Measurements from ENCODE around the gene ZBTB24. TPM values are rescaled to one million over a fixed set of nuclear protein-coding genes. Genes with fewer than 3 reads are reported as not detected.

Gene ZBTB24
- total RNA-seq, 1 experiment from 2014 or later, result 27.3 TPM

- Histone ChIP-seq H2BK5ac (ENCODE audit: insufficient read length, low read length) (no peak overlapping the region), H4K8ac (replicated peaks; ENCODE audit: insufficient read length, low read depth, low read length) (no peak overlapping the region), H3K27me3 (ENCODE audit: insufficient read depth, low read length) (no peaks in the 10 kb centered on the region), H3K79me2 (ENCODE audit: insufficient read depth, low read length) (no peaks in the 10 kb centered on the region), H2BK15ac (ENCODE audit: low read depth, low read length) (no peak overlapping the region), H3K23ac (ENCODE audit: insufficient read length, low read depth, low read length) (no peak overlapping the region), H3K27ac (ENCODE audit: insufficient read length, low read depth, low read length) (no peak overlapping the region), H4K5ac (ENCODE audit: insufficient read length, low read depth, low read length) (no peak overlapping the region), H2BK20ac (ENCODE audit: low read depth, low read length, poor library complexity, severe bottlenecking) (no peak overlapping the region), H3K18ac (ENCODE audit: insufficient read length, low read depth, low read length) (no peak overlapping the region), H2BK12ac (ENCODE audit: insufficient read length, low read depth, low read length) (no peak overlapping the region), H2BK120ac (ENCODE audit: low read depth, low read length, poor library complexity, severe bottlenecking) (no peak overlapping the region), H3K14ac (ENCODE audit: insufficient read depth, low read length) (no peak overlapping the region), H3K4me2 (ENCODE audit: insufficient read depth, insufficient read length, low read length) (no peak overlapping the region), H3T11ph (ENCODE audit: low read length) (no peak overlapping the region), H3K9me3 (ENCODE audit: control insufficient read depth, low read depth, low read length) (no peaks in the 10 kb centered on the region), H3K56ac (ENCODE audit: insufficient read length, low read depth, low read length) (no peak overlapping the region), H3K23me2 (ENCODE audit: insufficient read length, low read depth, low read length, poor library complexity, severe bottlenecking) (no peaks in the 10 kb centered on the region), H3K9ac (ENCODE audit: extremely low read depth, insufficient read length, low read length) (no peak overlapping the region), H4K20me1 (ENCODE audit: control insufficient read depth, insufficient read depth, insufficient read length) (no peaks in the 10 kb centered on the region), H2AFZ (ENCODE audit: low read length) (no peak overlapping the region), H3K4ac (ENCODE audit: low read depth, low read length) (no peak overlapping the region), H4K91ac (ENCODE audit: insufficient read length, low read depth, low read length) (no peak overlapping the region), H3K4me1 (ENCODE audit: insufficient read depth, low read length) (no peaks in the 10 kb centered on the region), H3K79me1 (ENCODE audit: insufficient read depth, low read depth, low read length, poor library complexity, severe bottlenecking) (no peaks in the 10 kb centered on the region), H2AK5ac (ENCODE audit: insufficient read length, low read length) (no peak overlapping the region)
- no peak overlapping the region for H3K4me3 Mint-ChIP-seq
- H3K4me1 Mint-ChIP-seq, result peaks cover 0 to 2% of the 10 kb centered on the region in 2 experiments; a peak in 1 of 4 replicates
- WGBS (ENCODE audit: extremely low coverage, insufficient read length, low lambda C conversion rate), result no CpG with 5 or more reads among the region's 1 CpG
- H3K36me3 Mint-ChIP-seq (ENCODE audit: insufficient read depth in 1 of 3, low read depth in 3 of 3), result no peaks in the 10 kb centered on the region
- TF ChIP-seq, protein P1, sequence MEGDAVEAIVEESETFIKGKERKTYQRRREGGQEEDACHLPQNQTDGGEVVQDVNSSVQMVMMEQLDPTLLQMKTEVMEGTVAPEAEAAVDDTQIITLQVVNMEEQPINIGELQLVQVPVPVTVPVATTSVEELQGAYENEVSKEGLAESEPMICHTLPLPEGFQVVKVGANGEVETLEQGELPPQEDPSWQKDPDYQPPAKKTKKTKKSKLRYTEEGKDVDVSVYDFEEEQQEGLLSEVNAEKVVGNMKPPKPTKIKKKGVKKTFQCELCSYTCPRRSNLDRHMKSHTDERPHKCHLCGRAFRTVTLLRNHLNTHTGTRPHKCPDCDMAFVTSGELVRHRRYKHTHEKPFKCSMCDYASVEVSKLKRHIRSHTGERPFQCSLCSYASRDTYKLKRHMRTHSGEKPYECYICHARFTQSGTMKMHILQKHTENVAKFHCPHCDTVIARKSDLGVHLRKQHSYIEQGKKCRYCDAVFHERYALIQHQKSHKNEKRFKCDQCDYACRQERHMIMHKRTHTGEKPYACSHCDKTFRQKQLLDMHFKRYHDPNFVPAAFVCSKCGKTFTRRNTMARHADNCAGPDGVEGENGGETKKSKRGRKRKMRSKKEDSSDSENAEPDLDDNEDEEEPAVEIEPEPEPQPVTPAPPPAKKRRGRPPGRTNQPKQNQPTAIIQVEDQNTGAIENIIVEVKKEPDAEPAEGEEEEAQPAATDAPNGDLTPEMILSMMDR (conservative IDR thresholded peaks at IDR 0.05), result no peak
- no peaks in the 10 kb centered on the region; the same call in 1 of the 2 replicates for H3K27me3 Mint-ChIP-seq (ENCODE audit: low read depth)
- H3K27ac Mint-ChIP-seq, result no peak overlapping the region
- no peak for DNase-seq
- no peaks in the 10 kb centered on the region for H3K9me3 Mint-ChIP-seq
These were observed 61.8 kb downstream of the ZBTB24 start for GRCh38 chr6:109421184-109421583.

All from H9 (cell line).